Kidney (tissue), 14 donors: ENCODE results near the gene PVALEF. TPM values are rescaled to one million over a fixed set of nuclear protein-coding genes. Genes with fewer than 3 reads are reported as not detected.

Experiments
- DNase-seq, 5 donors: peaks; one replicate each; pipeline ENCODE4 v3.0.0-alpha.2; 2013 to 2020
- FAIRE-seq: peaks from 2 replicates; lab custom pipeline; 2012; peaks lifted over from hg19 to GRCh38; lab: Jason Lieb, UNC
- H3K27ac ChIP-seq, 2 donors: one replicate each; pipeline ENCODE4 v1.7.0; 2013; ENCODE audit warnings: low read depth in 2 of 2, low read length in 2 of 2, inconsistent platforms in 1 of 2
- H3K27me3 ChIP-seq: one replicate; pipeline ENCODE4 v1.7.1; 2013; ENCODE audit warnings: low read length, inconsistent platforms; ENCODE audit not compliant: control insufficient read depth, insufficient read depth
- H3K36me3 ChIP-seq, 3 donors: one replicate each; pipeline versions ENCODE4 v1.7.0 to v1.7.1; 2013; ENCODE audit warnings: low read length in 3 of 3, control low read depth in 1 of 3, inconsistent platforms in 1 of 3; ENCODE audit not compliant: insufficient read depth in 3 of 3, control insufficient read depth in 2 of 3
- H3K4me1 ChIP-seq, 3 donors: one replicate each; pipeline versions ENCODE4 v1.7.0 to v1.7.1; 2013; ENCODE audit warnings: low read length in 3 of 3, inconsistent platforms in 1 of 3, low read depth in 1 of 3; ENCODE audit not compliant: control insufficient read depth in 2 of 3, insufficient read depth in 2 of 3
- H3K4me3 ChIP-seq, 3 donors: one replicate each; pipeline versions ENCODE4 v1.7.0 to v1.8.1; 2013; ENCODE audit warnings: low read length in 3 of 3, control low read depth in 1 of 3, inconsistent platforms in 1 of 3
- H3K9ac ChIP-seq, 3 donors: one replicate each; pipeline versions ENCODE4 v1.7.0 to v1.7.1; 2013; ENCODE audit warnings: low read length in 3 of 3, control low read depth in 1 of 3, inconsistent platforms in 1 of 3
- H3K9me3 ChIP-seq, 3 donors: one replicate each; pipeline versions ENCODE4 v1.7.0 to v1.7.1; 2013; ENCODE audit warnings: low read length in 3 of 3, control low read depth in 1 of 3, inconsistent platforms in 1 of 3; ENCODE audit not compliant: control insufficient read depth in 2 of 3, insufficient read depth in 1 of 3
- CTCF ChIP-seq: IDR thresholded peaks from 3 replicates; pipeline ENCODE4 v1.5.1; 2012; ENCODE audit warnings: mild to moderate bottlenecking, moderate library complexity, borderline replicate concordance; ENCODE audit not compliant: insufficient read depth; ENCODE audit errors: extremely low read depth
- intact Hi-C: fragments of 100-400 bp; cut with DNase I; formaldehyde crosslinking; loops from one replicate; pipeline ENCODE4 v1.11.1; 2022
- polyA plus RNA-seq: library from polyadenylated mRNA; stranded (reverse); fragments of 350-450 nt; fragmentation: Illumina TruSeq; extraction: RNeasy Lipid Tissue Mini Kit (QIAGEN cat#74804); gene quantifications from one replicate; pipeline ENCODE4 v1.2.3, GENCODE V29; 2014; ENCODE audit warnings: low read depth, low replicate concordance; ENCODE audit not compliant: insufficient read depth
- total RNA-seq: library from RNA; stranded (reverse); fragmentation: NEBNext Ultra II Directional; extraction: Animal tissue kit (Norgen Biotek cat#: 25700); gene quantifications from one replicate; pipeline ENCODE4 v1.2.1, GENCODE V29; 2021
- donor health status: control.
- donor health status: control.
- donor health status: control.
- donor health status: control.
- donor health status: control.
- donor health status: DM: yes; HTN: yes; CAD: no.
- donor health status: Normal renal cell carcinoma (clear cell type).

Gene PVALEF
- total and polyA plus RNA-seq, 2 donors from 2014 or later, result not detected

DNA sequence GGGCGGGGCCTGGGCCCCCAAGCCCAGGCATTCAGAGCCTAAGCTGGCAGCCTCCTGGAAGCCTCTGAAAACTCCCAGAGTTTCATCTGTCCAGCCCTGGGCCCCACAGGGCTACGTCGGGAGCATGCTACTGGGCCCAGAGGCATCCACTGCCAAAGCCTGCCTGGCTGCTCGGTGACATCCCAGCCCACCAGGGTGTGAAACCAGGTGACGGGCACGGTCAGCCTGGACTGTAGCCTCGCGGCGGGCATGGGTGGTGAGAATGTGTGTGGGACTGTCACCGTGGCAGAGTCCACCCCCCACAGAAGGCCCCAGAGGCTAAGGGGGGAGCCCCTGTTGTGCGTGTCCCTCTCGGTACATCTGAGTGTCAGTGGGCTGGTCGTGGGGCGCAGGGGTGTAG is 26.3 kb downstream of the PVALEF start:
- no peak for TF ChIP-seq CTCF
- DNase-seq, result no peak
- Histone ChIP-seq H3K9ac (no peak overlapping the region), H3K27ac (no peak overlapping the region), H3K36me3 (no peaks in the 10 kb centered on the region), H3K4me1 (no peaks in the 10 kb centered on the region), H3K4me3 (no peak overlapping the region), H3K9me3 (no peaks in the 10 kb centered on the region), H3K27me3 (no peaks in the 10 kb centered on the region)
- no peak for FAIRE-seq
- intact Hi-C loops, result no loop called here

- H3K9me3 ChIP-seq, result no peaks in the 10 kb centered on the region
- H3K36me3 ChIP-seq, result no peaks in the 10 kb centered on the region
- no peaks in the 10 kb centered on the region for H3K4me1 ChIP-seq
- FAIRE-seq (no peak), DNase-seq (no peak)
- intact Hi-C loops, result no loop called here
- TF ChIP-seq CTCF, result no peak
- no peak overlapping the region for H3K27ac ChIP-seq
- no peak overlapping the region for H3K4me3 ChIP-seq
- H3K9ac ChIP-seq, result no peak overlapping the region
- H3K27me3 ChIP-seq, result no peaks in the 10 kb centered on the region
Observed at GRCh38 chr17:81192386-81193050, 27.2 kb downstream of the PVALEF start.

GRCh38 chr17:81193051-81193410 is 27.7 kb downstream of the PVALEF start:
- no peak overlapping the region for H3K27ac ChIP-seq
- FAIRE-seq, result no peak
- no peaks in the 10 kb centered on the region for H3K9me3 ChIP-seq
- intact Hi-C loops, result no loop called here
- peaks cover 0 to 3% (median 0%) of the 10 kb centered on the region in 3 donors for H3K4me1 ChIP-seq
- DNase-seq, result no peak
- no peaks in the 10 kb centered on the region for H3K36me3 ChIP-seq
- no peak overlapping the region for H3K4me3 ChIP-seq
- TF ChIP-seq CTCF, result no peak
- no peaks in the 10 kb centered on the region for H3K27me3 ChIP-seq
- H3K9ac ChIP-seq, result no peak overlapping the region
